Stimulated activated CD8-positive, alpha-beta memory T cell treated with anti-CD3 and anti-CD28 coated beads, Interleukin-15, amount 100 ng/mL, for 4 hours (primary cell): Measurements from ENCODE around the gene DCHS1.

ENCODE experiments used
- DNase-seq, 2 donors: peaks; one replicate each; pipeline ENCODE4 v3.0.0-alpha.2; 2020; ENCODE audit warnings: low read depth in 2 of 2

The DCHS1 gene

DNA sequence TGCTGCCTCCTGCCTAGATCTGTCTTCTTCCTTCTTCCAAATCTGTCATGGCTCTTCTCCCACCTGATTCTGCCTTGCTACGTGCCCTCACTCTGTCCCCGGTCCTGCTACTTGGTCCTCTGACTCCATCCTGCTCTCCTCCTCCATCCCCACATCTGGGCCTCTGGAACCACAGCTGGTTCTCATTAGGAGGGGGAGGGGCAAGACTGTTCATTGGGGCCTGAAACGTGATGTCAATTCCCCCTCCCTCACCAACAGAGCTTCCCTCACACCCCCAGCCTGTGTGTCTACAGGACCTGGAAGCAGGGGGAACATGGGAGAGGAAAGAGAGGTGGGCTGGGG lies 9.1 kb downstream of the DCHS1 start:
- no peak for DNase-seq

DNA sequence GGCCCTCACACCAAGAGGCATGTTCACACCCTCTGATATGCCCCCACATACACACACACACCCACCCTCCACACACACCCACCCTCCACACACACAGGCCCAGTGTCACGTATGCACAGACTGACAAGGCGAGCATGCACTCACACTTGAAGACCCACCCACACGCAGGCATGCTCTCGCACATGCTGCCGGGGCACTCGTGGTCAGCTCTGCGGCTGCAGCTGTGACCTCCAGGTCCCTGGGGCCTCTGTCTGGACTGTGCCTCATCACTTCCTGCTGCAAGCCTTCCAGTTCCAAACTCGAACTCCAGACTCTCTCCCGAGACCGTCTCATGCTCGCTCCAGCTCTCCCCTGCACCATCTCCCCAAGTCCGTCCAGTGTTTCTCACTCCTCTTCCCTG lies 9.5 kb downstream of the DCHS1 start:
- no peak for DNase-seq

DNA sequence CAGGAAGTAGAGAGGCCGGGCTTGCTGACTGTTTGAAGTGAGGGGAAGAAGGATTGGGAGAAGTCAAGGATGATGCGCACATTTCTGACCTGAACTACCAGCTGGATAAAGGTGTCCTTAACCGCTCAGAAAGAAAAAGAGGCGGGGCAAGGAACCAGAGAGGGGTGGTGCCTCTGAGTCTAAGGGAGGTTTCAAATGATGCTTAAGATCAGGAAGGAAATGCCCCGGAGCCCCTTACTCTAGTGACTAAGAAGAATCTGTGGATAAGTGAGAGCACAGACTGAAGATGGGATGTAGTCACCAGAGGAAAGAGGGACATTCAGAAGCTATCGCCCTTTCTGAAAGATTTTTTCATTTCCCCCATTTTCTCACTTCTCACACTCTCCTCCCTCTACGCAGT lies 12.7 kb downstream of the DCHS1 start:
- no peak for DNase-seq

DNA sequence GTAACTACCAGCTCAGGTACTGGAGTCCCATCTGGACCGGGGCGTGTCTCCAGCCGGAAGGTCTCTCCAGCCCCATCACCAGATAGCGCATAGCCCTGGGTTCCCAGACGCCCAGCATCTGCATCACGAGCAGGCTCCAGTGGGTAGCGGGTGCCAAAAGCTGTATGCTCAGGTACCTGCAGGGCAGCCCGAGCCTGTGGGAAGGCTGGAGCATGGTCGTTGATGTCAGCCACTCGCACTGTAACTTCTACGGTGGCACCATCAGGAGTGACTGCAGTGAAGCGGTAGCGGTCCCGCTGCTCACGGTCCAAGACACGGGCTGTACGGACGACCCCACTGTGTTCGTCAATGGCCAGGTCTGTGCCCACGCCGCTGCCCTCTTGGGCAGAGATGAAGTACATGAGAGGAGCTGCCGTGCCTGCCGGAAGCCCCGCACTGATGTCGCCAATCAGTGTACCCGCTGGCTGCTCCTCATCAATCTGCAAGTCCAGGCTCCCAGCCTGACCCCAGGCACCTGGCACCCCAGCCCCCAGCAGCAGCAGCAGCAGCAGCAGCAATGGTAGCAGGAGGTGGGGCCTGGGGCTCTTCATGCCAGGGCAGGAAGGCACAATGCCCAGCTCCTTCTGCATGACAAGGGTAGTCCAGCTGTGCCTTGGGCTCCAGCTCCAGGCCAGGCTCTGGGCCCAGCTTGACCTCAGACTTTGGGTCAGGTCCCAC lies 14.5 kb downstream of the DCHS1 start:
- no peak for DNase-seq

DNA sequence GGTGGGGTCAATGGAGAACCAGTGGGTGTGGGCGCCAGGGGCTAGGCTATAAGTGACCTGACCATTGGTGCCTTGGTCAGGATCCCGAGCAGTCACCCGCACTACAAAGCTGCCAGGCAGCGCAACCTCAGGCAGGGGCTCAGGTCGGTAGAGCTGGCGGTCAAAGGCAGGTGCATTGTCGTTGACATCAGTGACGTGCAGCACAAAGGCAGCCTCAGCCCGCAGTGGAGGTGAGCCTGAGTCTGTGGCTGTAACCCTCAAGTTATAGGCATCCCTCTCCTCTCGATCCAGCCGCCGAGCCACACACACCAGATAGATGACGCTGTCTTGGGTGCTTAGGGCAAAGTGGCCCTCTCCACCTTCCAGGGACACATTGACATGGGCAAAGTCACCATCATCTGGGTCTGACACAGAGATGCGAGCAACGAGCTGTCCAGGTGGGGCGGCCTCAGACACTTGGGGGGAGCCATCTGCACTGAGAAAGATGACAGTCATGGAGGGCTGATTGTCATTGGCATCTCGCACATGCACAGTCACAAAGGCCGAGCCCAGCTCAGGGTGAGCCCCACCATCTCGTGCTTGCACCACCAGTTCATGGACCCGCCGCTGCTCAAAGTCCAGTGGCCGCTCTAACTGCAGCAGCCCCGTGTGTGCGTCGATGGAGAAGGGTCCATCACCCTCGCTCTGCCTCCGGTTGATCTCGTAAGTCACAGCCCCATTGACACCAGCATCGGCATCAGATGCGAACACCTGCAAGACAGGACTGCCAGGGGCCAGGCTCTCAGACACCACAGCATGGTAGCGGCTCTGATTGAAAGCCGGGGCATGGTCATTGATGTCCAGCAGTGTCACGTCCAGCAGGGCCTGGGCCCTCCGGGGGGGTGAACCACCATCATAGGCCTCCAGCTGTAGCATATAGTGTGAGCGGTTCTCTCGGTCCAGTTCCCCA lies 15.3 kb downstream of the DCHS1 start:
- DNase-seq: no peak

DNA sequence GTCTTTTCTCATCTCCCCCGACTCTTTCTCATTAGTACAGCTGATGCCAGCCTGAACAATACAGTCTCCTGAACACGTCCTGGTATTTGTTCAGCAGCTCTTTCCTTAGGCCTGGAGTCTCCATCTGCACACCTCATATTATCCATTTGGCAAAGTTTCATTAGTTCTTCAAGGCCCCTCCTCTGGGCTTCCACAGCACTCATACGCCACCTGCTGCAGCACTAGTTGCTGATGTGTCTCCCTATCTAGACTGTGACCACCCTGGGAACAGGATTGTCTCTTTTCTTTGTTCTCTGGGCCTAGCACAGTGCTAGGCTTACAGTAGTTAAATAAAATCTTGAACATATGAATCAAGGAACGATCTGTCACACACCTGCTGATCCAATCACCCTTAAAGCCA lies 17.2 kb downstream of the DCHS1 start:
- DNase-seq: no peak

DNA sequence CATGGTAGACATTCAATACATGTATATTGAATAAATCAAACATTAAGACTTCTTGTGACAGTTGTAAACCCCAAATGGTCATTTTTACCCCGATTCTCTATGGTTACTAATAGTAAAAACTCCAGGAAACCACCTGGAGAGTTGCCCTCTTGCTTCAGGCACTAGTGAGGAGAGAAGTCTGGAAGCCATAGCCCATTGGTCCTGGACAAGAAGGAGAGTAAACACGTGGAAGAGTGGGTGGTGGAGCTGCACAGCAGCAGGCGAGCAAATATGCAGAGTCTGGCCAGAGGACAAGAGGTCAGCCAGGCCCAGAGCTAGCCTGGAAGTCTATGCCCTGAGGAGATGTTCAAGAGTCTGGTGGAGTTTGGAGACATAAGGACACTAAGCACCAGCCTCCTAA lies 17.7 kb downstream of the DCHS1 start:
- DNase-seq: no peak

DNA sequence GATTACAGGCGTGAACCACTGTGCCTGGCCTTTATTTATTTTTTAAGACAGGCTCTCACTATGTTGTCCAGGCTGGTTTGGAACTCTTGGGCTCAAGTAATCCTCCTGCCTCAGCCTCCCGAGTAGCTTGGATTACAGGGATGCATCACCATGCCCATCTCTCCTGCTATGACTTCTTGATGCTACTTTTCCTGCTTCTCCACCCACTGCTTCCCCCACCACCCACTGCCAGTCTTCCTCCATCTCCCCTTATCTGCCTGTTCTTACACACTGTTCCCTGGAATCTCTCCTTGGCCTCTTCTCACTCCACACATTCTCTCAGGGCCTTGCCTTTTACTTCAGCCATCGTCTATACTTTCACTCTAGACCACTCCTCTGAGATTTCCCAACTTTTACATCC lies 19.1 kb downstream of the DCHS1 start:
- DNase-seq: no peak

DNA sequence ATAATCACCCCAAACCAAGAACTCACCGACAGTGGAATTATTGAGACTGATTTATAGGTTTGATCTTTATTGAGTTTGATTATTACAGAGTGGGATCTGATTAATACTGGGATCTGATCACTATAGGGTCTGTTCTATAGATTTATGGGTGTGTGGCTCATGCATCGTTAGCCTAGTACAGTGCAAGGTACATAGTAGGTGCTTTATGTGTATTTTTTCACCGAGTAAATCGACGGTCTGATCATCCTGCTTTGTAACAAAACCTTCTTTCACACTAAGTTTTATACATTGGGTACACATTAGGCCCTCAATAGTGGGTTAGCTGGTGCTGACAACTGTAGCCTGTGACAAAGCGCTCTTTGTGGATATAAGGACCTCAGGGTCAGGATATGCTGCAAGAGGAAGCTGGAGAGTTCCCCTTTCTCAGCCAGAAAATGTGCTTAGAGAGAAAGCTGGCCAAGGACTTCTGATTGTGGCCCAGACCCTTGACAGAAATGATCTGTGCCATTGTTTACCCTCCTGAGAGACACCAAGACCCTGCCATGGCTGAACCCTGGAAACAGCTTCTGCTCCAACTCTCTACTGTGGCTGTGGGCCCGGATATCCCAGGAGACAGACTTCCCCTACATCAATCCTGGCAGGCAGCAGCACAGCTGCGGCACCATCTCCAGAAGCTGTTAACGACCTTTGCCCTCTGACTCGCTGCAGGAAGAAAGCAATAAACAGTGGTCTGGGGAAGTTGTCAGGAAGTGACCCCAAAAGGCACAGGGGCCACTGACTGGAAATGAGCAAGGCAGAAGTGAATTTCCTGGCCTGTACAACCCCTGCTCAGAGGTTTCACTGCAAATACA lies 20.3 kb downstream of the DCHS1 start:
- DNase-seq: no peak

DNA sequence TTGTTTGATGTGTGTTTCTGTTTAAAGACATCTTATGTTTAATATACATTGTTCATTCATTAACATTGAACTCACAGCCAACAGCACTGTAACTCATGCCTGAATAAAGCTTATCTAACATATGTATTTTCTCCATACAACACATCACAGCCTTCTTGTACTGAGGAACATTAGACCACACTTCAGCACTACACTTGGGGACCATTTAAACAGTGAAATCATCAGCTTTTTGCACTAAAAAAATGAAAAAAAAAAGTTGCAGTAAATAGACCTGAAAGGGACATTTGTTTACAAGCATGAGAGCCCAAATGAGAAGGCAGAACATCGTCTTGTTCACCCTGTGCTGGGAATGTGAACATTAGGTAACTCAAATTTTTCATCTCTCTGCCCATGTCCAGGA lies 21.1 kb downstream of the DCHS1 start:
- DNase-seq: no peak

DNA sequence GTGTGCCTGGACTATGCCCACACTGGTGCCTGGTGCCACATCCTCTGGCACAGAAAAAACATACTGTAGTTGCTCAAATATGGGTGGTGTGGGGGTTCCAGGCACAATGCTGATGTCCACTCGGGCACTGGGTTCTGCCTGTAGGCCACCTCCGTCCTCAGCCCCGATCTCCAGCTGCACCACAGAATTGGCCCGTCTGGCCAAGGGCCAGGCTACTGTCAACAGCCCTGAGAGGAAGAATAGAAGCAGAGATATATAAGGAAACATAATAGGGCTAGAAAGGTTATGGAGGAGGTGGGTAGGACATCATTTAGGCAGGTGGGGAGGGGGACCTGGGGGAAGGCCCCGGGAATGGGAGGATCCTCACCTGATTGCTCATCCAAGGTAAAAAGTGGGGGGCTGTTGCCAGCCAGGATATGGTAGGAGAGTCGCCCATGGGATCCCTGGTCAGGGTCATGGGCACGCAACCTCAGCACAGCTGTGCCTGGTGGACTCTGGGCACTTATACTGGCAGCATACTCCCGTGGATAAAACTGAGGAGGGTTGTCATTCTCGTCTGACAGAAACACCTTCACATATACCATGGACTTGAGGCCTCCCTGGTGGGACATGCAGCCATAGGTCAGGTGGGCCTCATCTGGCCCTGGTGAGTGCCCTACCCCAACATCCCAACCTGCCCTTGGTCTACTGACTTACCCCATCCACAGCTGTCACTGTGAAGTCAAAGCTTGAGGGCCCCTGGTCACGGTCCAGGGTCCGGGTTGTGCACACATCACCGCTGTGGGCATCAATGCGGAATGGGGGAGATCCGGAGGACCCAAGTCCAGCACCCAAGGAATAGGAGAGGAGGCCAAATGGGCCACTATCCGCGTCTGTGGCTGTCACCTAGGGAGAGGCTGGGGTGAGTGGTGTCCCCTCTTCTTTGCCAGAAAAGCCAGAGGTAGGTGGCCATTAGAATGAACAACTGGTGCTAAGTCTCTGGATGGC lies 21.9 kb downstream of the DCHS1 start:
- DNase-seq: no peak

DNA sequence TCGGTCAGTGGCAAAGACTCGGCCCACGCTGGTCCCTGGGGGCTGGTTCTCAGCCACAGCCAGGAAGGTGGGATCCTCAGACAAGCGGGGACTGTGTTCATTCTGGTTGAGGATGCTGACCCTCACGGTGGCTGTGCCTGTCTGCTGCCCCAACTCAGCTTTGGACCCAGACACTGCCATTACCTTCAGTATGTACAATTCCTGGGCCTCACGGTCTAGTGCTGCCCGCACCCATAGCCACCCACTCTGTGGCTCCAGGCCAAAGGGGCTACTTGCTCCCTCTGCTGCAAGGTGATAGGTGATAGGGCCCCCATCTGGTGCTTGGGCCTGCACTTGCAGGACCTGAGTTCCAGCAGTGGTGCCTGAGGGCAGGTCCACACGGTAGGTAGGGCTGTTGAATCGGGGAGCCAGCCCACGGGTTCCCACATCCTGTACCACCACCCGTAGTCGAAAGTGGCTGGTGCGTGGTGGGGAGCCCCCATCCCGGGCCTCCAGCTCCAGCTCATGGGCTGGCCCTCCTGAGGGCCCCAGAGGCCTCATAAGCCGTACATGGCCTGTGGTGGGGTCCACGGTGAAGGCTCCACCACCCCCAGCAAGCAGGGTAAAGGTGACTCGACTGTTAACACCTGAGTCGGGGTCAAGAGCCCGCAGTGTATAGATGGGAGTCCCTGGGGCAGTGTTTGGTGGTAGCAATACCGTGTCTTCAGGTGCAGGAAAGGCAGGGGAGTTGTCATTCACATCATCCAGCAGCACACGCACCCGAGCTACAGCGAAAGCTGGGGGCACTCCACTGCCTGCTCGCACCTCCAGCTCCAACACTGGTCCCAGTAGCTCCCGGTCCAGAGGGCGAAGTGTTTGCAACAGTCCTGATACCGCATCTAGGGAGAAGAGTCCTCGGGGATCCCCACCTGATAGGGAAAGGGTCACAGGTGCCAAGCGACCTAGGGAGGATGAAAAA lies 23.2 kb downstream of the DCHS1 start:
- no peak for DNase-seq

DNA sequence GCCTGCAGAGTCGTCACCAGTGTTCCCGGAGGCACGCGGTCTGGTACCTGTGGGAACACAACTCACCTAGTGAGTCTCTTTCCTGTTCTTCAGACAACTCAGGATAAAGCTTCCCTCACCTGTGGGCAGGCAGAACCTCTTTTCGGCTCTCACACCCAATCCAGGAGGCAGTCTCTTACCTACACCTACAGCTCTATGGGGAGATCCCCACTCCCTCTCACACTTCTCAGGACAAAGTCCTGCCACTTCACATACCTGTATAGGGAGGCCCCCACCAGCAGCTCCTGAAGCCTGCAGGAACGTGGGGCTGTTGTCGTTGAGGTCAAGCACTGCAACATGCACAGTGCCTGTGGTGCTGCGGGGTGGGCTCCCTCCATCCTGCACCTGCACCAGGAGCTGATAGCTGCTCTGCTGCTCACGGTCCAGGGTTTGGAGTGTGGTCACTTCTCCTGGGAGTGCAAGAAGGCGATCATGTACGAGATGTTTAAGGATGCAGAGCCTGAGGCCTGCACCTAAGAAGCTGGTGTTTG lies 24.2 kb downstream of the DCHS1 start:
- no peak for DNase-seq

DNA sequence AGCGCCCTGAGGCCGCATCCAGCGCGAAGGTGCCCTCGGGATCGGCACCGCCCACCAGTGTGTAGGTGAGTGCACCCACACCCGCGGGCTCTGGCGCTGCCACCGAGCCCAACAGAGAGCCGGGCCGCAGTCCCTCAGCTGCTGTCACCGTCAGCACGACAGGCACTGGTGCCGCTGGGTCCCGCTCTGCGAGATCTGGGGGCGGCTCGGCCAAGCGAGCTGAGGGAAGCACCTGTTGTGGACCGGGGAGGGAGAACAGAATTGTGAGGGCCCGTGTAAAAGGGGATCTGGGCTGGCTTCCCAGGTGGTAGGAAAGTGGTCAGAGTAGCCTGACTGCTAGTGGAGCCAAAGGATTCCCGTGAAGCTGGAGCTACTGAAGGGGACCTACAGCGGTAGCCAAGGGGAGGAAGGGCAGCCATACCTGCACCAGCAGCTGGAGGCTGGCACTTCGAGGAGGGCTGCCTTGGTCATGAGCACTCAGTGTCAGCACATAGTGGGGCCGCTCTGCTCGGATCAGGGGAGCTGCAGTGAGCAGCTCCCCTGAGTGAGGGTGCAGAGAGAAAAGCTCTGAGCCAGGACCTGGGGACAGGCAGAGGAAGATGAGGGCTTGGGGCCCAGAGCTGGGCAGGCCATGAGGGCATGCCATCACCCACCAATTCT lies 24.8 kb downstream of the DCHS1 start:
- no peak for DNase-seq

DNA sequence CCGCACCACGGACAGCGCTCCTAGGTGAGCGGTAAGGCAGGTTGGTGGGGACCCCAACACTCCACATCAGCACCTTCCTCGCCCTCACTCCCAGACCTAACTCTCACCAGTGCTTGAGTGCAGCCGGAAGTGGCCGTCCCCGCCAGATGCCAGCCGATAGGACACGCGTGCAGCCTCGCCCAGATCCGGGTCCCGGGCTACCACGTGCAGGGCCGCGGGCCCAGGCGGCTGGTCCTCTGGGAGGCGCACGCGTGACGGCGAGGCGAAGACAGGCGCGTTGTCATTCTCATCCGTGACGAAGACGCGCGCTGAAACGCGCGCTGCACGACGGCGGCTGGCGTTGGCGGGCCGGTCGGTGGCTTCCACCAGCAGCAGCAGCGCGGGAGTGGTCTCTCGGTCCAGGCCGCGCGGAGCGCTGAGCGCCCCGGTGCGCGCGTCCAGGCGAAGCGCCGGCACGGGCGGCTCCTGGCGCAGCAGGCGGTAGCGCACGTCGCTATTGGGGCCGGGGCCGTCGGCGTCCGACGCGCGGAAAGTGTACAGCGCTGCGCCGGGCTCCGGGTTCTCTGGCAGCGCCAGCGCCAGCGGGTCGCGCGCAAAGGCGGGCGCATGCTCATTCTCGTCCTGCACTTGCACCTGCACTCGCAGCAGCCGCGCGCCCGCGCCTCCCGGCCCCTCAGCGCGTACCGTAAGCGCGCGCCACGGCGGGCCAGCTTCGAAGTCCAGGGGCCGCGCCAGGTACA lies 25.5 kb downstream of the DCHS1 start:
- no peak for DNase-seq

DNA sequence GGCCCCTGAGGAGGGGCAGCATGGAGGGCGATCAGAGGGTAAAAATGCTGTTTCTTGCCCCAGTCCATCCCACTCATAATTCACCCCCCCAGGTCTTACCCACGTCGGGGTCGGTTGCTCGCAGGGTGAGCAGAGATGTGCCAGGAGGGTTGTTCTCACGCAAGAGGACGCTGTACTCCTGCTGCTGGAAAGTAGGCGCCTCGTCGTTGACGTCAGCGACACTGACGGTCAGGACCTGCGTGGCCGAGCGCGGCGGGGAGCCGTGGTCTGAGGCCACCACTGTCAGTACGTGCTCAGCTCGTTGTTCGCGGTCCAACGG lies 26.1 kb downstream of the DCHS1 start:
- no peak for DNase-seq

DNA sequence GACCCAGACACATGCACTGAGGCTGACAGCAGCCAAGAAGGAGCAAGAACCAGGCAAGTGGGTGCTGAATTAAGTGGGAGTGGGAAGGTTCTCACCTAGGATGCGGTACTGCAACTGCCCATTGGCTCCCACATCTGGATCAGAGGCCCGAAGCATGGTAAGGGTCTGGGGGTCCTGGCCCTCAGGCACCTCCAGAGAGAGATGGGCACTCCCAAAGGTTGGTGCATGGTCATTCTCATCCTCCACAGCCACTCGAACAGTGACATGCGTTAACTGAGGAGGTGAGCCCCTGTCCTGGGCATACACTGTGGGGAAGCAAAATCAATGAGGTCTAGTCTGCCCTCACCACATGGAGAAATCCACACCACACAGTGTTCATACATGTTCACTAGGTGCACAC lies 27.1 kb downstream of the DCHS1 start:
- no peak for DNase-seq

DNA sequence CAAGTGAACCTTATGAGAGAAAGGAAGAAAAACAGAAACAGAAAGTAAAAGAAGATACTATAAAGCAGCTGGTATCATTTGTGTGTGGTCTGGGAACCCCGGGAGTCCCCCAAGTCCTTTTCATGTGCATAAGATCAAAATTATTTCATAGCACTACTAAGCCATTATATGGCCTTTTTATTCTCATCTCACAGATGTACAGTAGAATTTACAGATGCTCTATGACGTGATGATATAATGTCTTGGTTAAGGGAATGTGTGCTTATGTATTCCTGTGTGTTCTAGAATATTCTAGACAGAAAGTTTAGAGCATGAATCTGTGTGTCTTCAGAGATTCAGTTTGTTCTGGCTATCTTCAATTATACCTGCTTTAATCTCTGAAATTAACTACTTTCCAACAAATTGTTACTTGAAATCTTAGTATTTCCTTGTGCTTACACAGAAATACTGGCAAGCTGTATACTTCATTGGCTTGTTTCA lies 27.8 kb downstream of the DCHS1 start:
- DNase-seq: no peak
